ENCODE results near the gene ZNF414. TPM values are rescaled to one million over a fixed set of nuclear protein-coding genes. Genes with fewer than 3 reads are reported as not detected.

Gene ZNF414
- total and polyA plus RNA-seq, 2 donors (not counting 1 experiment from before 2014, with no cell fraction given) = 43.8 to 52.0 TPM

DNA sequence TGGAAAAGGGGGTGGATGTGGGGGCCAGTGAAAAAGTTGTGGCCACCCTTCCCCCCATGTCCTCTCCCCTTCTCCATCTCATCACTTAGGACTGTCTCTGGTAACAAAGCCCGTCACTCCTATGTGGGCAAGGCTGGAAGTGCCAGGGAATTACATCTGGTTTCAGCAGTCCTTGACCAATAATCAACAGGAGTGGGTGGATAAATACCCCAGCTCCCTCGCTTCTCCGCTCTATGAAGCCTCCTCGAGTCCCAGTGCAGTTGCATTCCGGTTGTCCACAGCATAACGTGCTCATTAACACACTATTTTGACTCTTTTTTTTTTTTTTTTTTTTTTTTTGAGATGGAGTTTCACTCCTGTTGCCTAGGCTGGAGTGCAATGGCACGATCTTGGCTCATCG is 31.8 kb upstream of the ZNF414 start:
- intact Hi-C loops (cut with micrococcal nuclease) = no loop called here
- 97% methylated on average over 5 of the region's 8 CpGs for WGBS (ENCODE audit: insufficient coverage)

DNA sequence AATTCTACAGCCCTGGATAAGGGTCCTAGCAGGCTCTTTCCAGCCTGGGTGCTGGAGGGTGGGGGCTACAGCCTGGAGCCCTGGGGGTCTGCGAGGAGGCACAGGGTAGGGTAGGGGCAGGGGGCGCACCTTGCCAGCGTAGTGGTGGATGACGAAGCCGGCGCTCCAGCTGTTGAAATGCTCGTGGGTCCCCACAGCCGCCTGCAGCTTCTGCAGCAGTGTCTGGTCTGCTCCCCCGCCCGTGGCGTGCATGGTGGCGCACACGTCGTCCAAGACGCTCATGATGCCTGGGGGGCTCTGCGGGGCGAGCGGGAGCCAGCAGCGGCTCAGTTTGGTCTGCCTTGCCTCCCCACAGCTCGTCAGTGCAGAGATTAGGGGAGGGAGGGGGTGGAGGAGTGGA is 30.2 kb upstream of the ZNF414 start:
- H3K9ac ChIP-seq (ENCODE audit: low read length) = no peak overlapping the region
- Mint-ChIP-seq H3K27me3 (no peaks in the 10 kb centered on the region), H3K4me1 (no peaks in the 10 kb centered on the region), H3K27ac (no peak overlapping the region), H3K9me3 (ENCODE audit: insufficient read depth) (no peaks in the 10 kb centered on the region), H3K4me3 (no peak overlapping the region)
- H3K4me2 ChIP-seq (replicated peaks; ENCODE audit: low read depth, low read length, poor library complexity, severe bottlenecking) = no peak overlapping the region
- peaks cover 2 to 18% of the 10 kb centered on the region in 2 experiments for H3K36me3 ChIP-seq (replicated peaks in 1 of 2; ENCODE audit: control extremely low read depth in 1 of 2, control insufficient read depth in 1 of 2, extremely low read depth in 1 of 2, insufficient read depth in 2 of 2, low read length in 1 of 2)
- no peaks in the 10 kb centered on the region for H3K79me2 ChIP-seq (ENCODE audit: control insufficient read depth, insufficient read depth, low read length)
- no peaks in the 10 kb centered on the region for H4K20me1 ChIP-seq (ENCODE audit: control insufficient read depth, insufficient read depth, low read length, poor library complexity, severe bottlenecking)
- ATAC-seq (ENCODE audit: low read depth) = no peak
- 96% methylated on average over 19 of the region's 20 CpGs for WGBS (ENCODE audit: insufficient coverage)
- no peak overlapping the region for H3K27ac ChIP-seq (ENCODE audit: low read length in 2 of 2)
- intact Hi-C loops (cut with micrococcal nuclease) = no loop called here
- H3K4me3 ChIP-seq (ENCODE audit: control extremely low read depth in 1 of 5, extremely low read depth in 1 of 5, insufficient read depth in 1 of 5, low read depth in 2 of 5, low read length in 4 of 5) = no peak overlapping the region
- CTCF ChIA-PET = no interaction called here
- no peak for TF ChIP-seq EZH2 (IDR thresholded peaks at IDR 0.05; ENCODE audit: borderline replicate concordance, insufficient read depth, low read depth, low read length, poor library complexity, severe bottlenecking)
- TF ChIP-seq, protein P1, sequence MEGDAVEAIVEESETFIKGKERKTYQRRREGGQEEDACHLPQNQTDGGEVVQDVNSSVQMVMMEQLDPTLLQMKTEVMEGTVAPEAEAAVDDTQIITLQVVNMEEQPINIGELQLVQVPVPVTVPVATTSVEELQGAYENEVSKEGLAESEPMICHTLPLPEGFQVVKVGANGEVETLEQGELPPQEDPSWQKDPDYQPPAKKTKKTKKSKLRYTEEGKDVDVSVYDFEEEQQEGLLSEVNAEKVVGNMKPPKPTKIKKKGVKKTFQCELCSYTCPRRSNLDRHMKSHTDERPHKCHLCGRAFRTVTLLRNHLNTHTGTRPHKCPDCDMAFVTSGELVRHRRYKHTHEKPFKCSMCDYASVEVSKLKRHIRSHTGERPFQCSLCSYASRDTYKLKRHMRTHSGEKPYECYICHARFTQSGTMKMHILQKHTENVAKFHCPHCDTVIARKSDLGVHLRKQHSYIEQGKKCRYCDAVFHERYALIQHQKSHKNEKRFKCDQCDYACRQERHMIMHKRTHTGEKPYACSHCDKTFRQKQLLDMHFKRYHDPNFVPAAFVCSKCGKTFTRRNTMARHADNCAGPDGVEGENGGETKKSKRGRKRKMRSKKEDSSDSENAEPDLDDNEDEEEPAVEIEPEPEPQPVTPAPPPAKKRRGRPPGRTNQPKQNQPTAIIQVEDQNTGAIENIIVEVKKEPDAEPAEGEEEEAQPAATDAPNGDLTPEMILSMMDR (IDR thresholded peaks at IDR 0.05) = no peak
- no peak overlapping the region for H2AFZ ChIP-seq (ENCODE audit: insufficient read depth, low read depth, low read length, poor library complexity, severe bottlenecking)
- H3K4me1 ChIP-seq (ENCODE audit: control insufficient read depth in 2 of 2, insufficient read depth in 2 of 2, low read length in 2 of 2) = no peaks in the 10 kb centered on the region
- no peaks in the 10 kb centered on the region for H3K9me3 ChIP-seq (ENCODE audit: control extremely low read depth in 1 of 3, control insufficient read depth in 2 of 3, insufficient read depth in 1 of 3, low read length in 2 of 3)
- no peaks in the 10 kb centered on the region for H3K27me3 ChIP-seq (replicated peaks in 1 of 4; ENCODE audit: control extremely low read depth in 1 of 4, control insufficient read depth in 3 of 4, insufficient read depth in 4 of 4, low read length in 3 of 4)
- POLR2A ChIA-PET = no interaction called here
- no peak for DNase-seq

More for the DNA sequence above, 31.8 kb upstream of the ZNF414 start:
- Histone ChIP-seq H2AFZ (ENCODE audit: insufficient read depth, low read depth, low read length, poor library complexity, severe bottlenecking) (no peak overlapping the region), H3K4me3 (ENCODE audit: control extremely low read depth in 1 of 5, extremely low read depth in 1 of 5, insufficient read depth in 1 of 5, low read depth in 2 of 5, low read length in 4 of 5) (no peak overlapping the region), H4K20me1 (ENCODE audit: control insufficient read depth, insufficient read depth, low read length, poor library complexity, severe bottlenecking) (no peaks in the 10 kb centered on the region), H3K4me2 (replicated peaks; ENCODE audit: low read depth, low read length, poor library complexity, severe bottlenecking) (no peak overlapping the region), H3K9me3 (ENCODE audit: control extremely low read depth in 1 of 3, control insufficient read depth in 2 of 3, insufficient read depth in 1 of 3, low read length in 2 of 3) (no peaks in the 10 kb centered on the region), H3K4me1 (ENCODE audit: control insufficient read depth in 2 of 2, insufficient read depth in 2 of 2, low read length in 2 of 2) (no peaks in the 10 kb centered on the region), H3K27me3 (replicated peaks in 1 of 4; ENCODE audit: control extremely low read depth in 1 of 4, control insufficient read depth in 3 of 4, insufficient read depth in 4 of 4, low read length in 3 of 4) (no peaks in the 10 kb centered on the region), H3K79me2 (ENCODE audit: control insufficient read depth, insufficient read depth, low read length) (no peaks in the 10 kb centered on the region), H3K36me3 (replicated peaks in 1 of 2; ENCODE audit: control extremely low read depth in 1 of 2, control insufficient read depth in 1 of 2, extremely low read depth in 1 of 2, insufficient read depth in 2 of 2, low read length in 1 of 2) (peaks cover 2 to 16% of the 10 kb centered on the region in 2 experiments), H3K9ac (ENCODE audit: low read length) (no peak overlapping the region), H3K27ac (ENCODE audit: low read length in 2 of 2) (no peak overlapping the region)
- no peaks in the 10 kb centered on the region for H3K9me3 Mint-ChIP-seq (ENCODE audit: insufficient read depth)
- DNase-seq (no peak), ATAC-seq (ENCODE audit: low read depth) (no peak)
- ChIA-PET POLR2A (no interaction called here), CTCF (interaction anchor here (0.5 to 1.5 kb wide), 4 partner anchors 32 to 277 kb away, joined by 3 to 4 read pairs (median 4); no protein-coding TSS in a partner anchor)
- no peak overlapping the region for H3K4me3 Mint-ChIP-seq
- no peak overlapping the region for H3K27ac Mint-ChIP-seq
- no peak for TF ChIP-seq EZH2 (IDR thresholded peaks at IDR 0.05; ENCODE audit: borderline replicate concordance, insufficient read depth, low read depth, low read length, poor library complexity, severe bottlenecking)
- TF ChIP-seq, protein P1 (IDR thresholded peaks at IDR 0.05) = no peak
- H3K27me3 Mint-ChIP-seq = no peaks in the 10 kb centered on the region
- no peaks in the 10 kb centered on the region for H3K4me1 Mint-ChIP-seq

Data from B cell (primary cell).